Fibroblast of skin of right biceps (primary cell): ENCODE measurements around the gene PRKACA.
"Not testable (repeated sequence)": the region's sequence is repeated elsewhere in the genome, so short reads cannot be mapped to it uniquely, and the experiment has no call there.

Experiments used
- DNase-seq: peaks from one replicate; pipeline ENCODE4 v3.0.0-alpha.2; 2013

Gene PRKACA

DNA sequence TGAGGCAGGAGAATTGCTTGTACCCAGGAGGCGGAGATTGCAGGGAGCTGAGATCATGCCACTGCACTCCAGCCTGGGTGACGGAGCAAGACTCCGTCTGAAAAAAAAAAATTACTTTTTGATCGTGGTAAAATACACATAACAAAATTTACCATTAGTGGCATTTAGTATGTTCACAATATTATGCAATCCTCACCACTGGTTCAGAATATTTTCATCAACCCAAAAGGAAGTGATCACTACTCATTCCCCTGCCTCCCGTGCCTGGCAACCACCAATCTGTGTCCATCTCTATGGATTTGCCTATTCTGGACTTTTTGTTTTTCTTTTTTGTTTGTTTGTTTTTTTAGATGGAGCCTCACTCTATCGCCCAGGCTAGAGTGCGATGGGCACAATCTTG lies 54.5 kb downstream of the PRKACA start:
- no peak for DNase-seq

DNA sequence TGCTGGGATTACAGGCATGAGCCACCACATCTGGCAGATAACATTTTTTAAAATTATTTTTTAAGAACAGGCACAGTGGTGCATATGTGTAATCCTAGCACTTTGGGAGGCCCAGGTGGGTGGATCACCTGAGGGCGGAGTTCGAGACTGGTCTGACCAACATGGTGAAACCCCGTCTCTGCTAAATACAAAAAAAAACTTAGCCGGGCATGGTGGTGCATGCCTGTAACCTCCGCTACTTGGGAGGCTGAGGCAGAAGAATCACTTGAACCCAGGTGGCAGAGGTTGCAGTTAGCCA lies 55.1 kb downstream of the PRKACA start:
- no peak for DNase-seq

DNA sequence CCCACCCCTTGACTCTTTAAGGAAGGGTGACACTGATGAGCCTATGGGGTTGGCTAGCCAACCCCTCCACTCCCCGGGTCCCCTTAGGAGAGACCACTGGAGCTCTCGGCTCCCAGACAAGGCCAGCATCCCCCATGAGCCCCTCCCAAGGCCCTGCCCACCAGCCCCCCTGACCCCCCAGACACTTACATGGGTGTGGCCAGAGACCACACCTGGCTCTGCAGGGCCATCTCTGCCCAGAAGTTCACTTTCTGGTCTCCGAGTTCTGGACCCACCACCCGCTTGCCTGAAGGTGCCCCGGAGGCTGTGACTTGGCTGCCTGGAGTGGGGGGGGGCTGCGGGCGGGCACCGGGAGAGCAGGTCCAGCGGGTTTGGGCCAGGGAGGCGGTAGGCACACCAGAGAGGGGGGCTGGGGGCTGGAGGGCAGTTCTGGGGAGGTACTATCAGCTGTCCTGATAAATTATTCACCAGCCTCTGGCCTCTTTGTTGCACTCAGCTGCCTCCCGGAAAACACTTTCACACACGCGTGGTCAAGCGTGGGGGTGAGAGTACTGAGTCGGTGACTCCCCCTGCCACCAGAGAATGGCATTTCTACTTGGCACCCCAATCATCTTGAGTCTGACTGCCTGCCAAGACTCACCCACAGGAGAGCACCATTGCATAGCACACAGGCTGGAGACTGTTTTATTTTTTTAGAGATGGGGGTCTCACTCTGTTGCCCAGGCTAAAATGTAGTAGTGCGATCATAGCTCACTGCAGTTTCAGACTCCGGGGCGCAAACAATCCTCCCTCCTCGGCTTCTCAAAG lies 55.6 kb downstream of the PRKACA start, which contains the start of gene PALM3:
Gene PALM3 (minus strand): TSS at position 326 of the 807 bp plus-strand sequence. CDS start 96 bp downstream, at position 230.
- DNase-seq: no peak

DNA sequence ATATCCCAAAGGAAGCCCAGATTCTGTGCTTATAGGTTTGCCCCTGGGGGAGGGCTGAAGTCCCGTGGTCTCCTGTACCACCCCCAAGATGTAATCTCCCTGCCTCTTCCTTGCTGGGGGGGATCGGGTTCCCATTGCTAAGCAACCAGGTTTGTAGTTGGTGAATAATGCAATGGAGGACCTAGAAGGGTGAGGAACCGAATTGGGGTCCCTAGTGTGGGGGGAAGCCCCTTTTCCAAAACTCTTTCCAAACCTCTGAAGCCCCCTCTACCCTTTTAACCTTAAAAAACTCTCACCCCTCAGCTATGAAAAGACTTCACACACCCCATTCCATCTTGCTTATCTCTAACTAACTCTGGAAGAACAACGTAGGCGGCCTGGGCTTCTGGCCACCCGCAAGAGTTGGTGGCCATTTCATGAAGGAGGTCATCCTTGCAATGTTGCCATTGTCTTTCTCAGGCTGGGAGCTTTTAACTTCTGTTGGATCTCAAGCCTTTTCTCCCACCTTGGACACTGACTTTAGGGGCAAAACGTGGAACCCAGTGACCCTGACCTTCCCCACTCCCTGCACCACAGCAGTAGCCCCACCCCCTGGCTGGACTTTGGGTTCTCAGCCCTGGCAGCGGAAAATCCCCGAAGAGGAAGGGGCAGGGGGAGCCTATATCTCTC lies 56.3 kb downstream of the PRKACA start:
- DNase-seq: no peak

DNA sequence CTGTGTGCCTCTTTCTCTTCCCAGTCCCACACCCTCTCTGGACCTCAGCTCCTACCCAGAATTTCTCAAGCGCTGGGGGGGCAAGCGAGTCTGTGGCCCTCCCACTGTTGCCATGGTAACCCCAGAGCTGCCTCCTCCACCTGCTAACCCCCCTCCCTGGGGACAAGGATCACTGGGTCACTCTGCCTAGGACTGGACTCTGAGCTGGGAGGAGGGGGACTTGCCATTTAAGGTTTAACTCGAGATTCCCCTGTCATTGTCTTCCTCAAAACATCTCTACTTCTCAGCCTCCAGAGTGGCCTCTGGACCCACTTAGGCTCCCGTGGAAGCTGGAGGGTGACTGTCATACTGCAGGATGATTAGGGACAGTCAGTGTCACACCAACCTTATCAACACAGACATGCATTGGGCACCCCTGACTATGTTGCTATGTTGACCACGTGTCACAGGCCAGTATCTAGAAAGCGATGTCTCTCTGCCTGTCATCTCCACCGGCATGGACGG lies 57.9 kb downstream of the PRKACA start:
- DNase-seq: no peak

DNA sequence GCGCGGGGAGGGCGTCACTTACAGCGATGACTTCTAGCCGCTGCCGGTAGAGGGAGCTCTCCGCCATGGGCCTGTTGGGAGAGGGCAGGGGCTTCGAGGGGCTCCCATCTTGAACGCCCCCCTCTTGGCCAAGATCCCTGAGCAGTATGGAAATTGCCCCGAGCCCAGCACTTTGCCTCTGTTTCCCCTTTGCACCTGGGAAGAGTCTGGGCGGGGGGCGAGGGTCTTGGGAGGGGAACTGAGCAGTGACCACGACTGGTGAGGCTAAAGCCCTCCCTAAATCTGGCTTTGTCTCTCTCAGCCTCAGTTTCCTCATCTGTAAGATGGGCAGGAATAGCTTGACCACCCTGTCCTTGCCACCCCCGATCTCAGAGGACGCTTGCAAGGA lies 58.5 kb downstream of the PRKACA start:
- DNase-seq: no peak

DNA sequence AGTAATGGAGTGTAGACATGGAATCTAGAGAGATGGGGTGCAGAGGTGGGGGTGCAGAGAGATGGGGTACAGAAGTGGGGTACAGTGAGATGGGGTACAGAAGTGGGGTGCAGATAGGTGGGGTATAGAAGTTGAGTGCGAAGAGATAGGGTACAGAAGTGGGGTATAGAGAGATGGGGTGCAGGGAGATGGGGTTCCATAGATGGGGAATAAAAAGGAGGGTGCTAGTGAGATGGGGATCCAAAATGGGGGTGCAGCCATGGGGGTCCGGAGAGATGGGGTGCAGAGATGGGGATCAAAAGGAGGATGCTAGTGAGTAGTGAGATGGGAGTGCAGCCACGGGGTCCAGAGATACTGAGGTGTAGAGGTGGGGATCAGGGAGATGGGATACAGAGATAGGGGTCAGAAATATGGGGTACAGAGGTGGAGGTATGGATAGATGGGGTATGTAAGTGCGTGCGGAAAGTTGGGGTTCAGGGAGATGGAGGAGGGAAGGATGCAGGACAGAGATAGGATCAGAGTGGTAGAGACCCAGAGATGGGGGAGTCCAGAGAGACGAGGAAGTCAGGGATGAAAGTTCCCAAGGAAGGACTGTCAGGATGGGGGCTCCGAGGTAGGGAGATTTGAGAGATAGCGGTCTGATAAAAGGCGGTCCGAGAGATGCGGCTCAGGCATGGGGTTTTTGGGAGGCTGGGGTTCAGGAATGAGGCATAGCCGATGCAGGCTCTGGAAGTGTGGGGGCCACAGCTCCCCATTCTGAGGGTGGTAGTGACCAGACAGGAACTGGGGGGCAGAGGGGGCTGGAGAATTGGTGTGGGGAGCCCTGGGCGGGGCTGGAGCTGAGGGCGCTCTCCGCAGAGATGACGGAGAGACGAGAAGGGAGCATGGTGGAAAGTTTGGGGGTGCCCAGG lies 59.1 kb downstream of the PRKACA start:
- DNase-seq: no peak

DNA sequence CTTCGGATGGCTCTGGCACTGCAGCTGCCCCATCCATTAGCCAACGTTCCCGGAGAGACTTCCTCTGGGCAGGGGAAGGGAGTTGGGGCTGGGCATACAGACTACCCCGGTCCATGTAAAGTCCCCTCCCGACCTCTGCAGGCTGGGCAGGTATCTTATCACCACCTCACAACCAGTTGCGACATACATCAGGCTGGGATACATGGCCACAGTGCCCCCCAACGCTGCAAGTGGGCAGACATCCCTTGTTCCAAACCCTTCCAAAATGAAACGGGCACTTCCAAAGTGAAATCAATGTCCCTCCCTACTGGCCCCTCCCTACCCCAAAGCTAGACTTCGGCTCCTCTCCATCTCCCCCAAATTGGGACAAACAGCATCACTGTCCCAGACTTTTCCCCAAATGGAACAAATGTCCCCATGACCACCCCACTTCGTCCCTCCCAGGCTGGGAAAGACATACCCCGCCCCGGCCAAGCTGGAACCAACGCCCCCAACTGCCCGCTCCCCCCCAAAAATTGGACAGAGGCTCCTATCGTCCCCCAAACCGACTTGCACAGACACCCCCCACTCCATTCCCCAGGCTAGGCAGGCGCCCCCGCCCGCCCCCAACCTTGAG lies 60.7 kb downstream of the PRKACA start:
- no peak for DNase-seq

DNA sequence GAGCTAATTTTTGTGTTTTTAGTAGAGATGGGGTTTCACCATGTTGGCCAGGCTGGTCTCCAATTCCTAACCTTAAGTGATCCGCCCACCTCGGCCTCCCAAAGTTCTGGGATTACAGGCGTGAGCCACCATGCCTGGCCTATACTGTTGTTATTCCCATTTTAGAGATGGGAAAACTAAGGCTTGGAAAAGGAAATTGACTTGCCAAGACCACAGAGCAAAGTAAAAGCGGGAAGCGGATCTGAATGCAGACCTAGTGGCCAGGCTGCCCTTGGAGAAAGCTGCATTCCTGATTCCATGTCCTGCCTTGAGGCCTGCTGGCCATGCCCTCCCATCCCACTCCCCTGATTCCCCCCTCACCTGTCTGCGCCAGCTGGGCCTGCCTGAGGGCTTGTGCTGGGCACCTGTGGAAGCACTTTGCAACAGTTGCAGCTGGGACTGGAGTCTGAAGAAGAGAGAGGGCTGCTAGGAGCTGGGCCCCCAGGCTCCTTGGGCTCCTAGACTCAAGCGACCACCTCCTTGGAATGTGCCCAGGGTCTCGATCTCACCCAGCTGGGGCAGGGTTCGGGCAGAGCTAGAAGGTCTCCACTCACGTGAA lies 61.4 kb downstream of the PRKACA start:
- no peak for DNase-seq

DNA sequence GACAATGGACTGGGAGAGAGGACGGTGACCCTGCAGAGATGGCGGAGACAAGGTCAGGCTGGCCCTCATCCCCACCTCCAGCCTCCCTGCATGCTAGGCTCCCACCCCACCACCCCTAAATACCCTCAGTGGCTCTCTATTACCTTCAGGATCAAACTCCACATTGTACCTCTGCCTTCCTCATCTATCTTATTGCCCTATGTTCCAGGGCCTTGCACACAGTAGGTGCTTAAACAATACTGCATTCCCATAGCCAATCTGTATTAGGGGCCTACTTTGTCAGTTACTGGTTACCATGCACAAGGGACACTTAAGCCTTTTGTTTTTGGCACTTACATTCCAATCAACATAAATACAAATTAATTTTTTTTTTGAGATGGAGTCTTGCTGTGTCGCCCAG lies 62.2 kb downstream of the PRKACA start:
- DNase-seq: no peak

DNA sequence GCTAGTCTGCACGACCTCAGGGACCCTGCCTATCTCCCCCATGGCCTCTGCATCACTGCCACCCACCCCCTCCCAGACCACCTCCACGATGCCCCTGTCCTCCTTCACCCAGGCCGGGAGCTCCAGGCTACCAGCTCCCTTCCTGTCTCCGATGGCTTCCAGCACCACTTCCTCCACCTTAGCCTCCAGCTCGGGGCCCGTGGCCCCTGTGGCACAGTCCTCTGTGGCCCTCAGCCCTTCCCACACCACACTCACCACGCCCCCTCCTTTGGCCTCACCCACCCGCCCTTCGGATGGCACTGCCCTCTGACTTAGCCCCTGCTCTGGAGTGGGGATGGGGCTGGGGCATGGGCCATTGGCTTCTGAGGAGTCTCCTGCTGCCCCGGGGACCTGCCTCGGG lies 62.8 kb downstream of the PRKACA start:
- no peak for DNase-seq

DNA sequence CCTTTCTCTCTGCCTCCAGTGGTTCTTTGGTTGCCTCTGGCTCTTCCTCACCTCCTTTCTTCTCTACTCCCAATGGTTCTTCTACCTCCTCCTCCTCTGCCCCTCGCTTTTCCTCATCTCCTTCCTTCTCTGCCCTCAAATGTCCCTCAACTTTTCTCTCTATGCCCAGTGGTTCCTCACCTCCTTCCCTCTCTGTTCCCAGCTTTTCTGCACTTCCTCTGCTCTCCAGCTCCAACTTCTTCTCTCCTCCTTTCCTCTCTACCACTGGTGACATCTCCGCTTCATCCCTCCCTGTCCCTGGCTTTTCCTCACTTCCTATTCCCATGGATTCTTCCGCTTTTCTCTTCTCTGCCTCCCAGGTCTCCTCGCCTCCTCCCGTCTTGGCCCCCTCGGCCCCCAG lies 63.5 kb downstream of the PRKACA start:
- DNase-seq: no peak

DNA sequence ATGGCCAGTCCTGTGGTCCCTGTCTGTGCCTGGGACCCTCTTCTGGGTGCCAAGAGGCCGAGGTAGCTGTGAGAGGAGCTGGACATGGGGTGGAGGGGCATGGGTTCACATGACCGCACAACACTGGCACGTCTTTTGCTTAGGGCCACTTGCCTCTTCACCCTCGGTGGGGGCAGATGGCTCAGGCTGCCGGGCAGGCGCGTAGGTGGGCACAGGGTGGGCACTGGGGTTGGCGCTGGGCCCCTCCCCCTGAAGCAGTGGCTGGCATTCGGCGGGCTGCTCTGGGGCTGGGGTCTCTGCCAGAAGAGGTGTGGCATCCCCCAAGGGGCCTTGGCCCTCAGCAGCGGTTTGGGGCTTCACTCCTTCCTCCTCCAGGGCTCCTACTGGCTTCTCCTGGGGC lies 64.1 kb downstream of the PRKACA start:
- no peak for DNase-seq

DNA sequence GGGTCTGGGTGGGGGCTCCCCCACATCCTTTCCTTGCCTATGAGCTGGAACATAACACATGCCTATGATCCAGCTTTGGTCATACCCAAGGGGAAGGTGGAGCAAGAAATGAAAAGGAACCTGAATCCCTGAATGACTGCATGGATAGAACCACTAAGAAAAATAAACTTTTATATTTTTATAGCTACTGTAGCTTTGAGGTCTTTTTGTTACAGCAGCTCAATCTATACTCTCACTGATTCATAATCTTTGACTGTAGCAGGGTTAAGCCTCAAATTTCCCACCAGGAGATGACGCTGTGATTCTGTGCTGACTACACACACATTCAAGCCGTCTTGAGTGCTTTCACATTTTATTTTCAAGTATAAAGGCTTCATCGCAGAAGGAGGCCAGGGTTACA lies 64.5 kb downstream of the PRKACA start:
- DNase-seq: no peak

DNA sequence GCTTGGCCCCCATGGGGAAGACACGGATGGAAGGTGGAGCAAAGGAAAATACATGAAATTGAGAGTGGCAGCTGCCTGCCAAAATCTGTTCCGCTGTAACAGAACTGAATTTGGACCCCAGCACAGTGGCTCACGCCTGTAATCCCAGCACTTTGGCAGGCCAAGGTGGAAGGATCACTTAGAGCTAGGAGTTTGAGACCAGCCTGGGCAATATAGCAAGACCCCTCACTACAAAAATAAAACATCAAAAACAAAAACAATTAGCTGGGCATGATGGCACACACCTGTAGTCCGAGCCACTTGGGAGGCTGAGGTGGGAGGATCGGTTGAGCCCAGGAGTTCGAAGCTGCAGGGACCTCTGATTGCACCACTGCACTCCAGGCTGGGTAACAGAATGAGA lies 65.1 kb downstream of the PRKACA start:
- DNase-seq: no peak

DNA sequence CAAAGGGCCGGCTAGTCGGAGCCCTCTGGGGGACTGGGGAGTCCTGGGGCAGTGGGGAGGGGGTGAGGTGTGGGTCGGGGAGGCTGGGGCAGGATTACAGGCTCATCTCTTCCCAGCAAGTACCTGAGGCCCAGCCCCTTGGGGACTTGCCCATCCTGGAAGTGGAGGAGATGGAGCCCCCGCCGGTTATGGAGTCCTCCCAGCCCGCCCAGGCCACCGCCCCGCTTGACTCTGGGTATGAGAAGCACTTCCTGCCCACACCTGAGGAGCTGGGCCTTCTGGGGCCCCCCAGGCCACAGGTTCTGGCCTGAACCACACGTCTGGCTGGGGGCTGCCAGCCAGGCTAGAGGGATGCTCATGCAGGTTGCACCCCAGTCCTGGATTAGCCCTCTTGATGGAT lies 65.6 kb downstream of the PRKACA start:
- DNase-seq: no peak

DNA sequence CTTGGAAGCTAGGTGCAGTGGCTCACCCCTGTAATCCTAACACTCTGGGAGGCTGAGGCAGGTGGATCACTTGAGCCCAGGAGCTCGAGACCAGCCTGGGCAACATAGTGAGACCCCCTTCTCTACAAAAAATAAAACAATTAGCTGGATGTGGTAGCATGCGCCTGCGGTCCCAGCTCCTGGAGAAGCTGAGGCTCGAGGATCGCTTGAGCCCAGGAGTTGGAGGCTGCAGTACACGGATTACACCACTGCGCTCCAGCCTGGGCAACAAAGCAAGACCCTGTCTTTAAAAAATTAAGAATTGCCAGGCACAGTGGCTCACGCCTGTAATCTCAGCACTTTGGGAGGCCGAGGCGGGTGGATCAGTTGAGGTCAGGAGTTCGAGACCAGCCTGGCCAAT lies 66.6 kb downstream of the PRKACA start:
- DNase-seq: not testable (repeated sequence)

DNA sequence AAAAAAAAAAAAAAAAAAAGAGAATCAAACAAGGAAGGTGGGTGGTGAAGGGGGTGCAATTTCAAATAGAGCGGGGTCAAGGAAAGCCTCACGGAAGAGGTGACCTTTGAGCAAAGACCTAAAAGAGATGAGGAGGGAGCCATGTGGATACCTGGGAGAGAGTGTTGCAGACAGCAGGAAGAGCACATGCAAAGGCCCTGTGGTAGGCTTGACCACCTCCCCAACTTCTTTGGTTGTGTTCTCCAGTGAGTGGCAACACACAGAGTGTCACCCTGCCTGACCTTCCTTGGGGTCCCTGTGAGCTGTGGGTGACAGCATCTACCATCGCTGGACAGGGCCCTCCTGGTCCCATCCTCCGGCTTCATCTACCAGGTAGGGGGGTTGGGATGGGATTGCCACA lies 67.0 kb downstream of the PRKACA start:
- DNase-seq: no peak

DNA sequence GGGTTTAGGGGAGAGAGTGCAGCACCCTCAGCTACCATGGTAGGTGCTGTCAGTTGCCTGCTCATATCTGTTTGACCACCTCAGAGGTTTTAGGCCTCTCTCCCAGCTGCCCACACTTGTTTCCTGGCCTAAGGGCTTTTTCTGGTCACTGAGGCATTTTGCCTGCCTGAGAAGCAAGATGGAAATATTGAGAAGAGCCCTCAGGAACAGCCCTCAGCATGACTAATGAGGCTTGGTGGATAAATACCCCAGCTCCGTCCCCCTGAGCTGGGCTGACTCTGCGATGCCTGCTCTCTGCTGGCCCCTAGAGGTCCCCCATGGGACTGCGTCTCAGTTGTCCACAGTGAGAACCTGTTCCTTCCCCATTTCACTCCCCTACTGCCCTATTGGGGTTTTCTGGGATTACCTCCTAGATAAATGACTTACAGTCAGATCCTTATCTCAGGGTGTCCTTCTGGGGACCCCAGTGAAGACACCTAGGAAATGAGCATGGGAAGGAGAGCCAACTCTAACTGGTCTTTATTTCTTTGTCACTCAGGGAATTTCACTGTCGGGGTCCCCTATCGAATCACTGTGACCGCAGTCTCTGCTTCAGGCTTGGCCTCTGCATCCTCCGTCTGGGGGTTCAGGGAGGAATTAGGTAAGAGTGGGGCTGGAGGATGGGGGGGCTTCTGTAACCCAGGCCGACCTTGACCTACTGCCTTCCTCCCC lies 69.0 kb downstream of the PRKACA start:
- DNase-seq: peak; percentile 18

DNA sequence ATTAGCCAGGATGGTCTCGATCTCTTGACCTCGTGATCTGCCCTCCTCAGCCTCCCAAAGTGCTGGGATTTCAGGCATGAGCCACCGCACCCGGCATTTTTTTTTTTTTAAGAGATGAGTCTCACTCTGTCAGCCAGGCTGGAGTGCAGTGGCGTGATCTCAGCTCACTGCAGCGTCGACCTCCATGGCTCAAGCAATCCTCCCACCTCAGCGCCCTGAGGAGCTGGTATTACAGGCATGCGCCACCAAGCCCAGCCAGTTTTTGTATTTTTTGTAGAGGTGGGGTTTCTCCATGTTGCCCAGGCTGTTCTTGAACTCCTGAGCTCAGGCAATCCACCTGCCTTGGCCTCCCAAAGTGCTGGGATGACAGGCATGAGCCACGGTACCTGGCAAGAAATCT lies 69.7 kb downstream of the PRKACA start:
- DNase-seq: not testable (repeated sequence)

DNA sequence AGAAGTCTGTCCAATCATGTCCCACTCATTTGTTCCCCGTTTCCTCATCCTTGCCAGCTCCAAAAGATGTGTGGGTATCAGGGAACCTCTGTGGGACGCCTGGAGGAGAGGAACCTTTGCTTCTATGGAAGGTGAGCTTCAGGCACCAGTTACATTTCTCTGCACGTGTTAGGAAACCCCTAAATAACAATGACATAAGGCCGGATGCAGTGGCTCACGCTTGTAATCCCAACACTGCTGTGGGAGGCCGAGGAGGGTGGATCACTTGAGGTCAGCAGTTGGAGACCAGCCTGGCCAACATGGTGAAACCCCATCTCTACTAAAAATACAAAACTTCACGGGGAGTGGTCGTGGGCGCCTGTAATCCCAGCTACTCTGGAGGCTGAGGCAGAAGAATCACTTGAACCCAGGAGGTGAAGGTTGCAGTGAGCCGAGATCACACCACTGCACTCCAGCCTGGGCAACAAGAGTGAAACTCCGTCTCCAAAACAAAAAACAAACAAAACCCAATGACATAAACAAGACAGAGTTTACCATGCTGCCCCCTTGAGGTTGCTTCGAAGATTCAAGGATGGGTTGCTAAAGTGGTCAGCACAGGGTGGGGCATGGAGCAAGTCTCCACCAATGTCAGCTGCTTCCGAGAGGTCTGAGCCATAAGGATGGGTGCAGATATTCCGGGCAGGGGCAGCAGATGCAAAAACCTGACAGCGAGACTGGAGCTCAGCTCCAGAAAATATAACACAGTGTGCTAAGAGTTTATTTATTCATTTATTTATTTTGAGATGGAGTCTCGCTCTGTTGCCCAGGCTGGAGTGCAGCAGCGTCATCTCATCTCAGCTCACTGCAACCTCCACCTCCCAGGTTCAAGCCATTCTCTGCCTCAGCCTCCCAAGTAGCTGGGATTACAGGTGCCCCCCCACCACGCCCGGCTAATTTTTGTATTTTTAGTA lies 74.6 kb downstream of the PRKACA start:
- peak; percentile 52 for DNase-seq
